Peyer's patch (tissue), 4 donors: ENCODE data around the gene XPNPEP3. TPM values are rescaled to one million over a fixed set of nuclear protein-coding genes. Genes with fewer than 3 reads are reported as not detected.
"Not testable (repeated sequence)": the region's sequence is repeated elsewhere in the genome, so short reads cannot be mapped to it uniquely, and the experiment has no call there.

Experiments used
- DNase-seq, 3 donors: peaks; one replicate each; pipeline ENCODE4 v3.0.0-alpha.2; 2017 to 2019
- H3K27ac ChIP-seq, 4 donors: fragments of 200-600 bp; sonication (generic); one replicate each; pipeline ENCODE4 v1.5.1; 2016 to 2019
- H3K27me3 ChIP-seq, 2 donors: fragments of 200-600 bp; sonication (generic); one replicate each; pipeline ENCODE4 v1.5.1; 2019
- H3K36me3 ChIP-seq, 3 donors: fragments of 200-600 bp; sonication (generic); one replicate each; pipeline ENCODE4 v1.5.1; 2016 to 2019
- H3K4me1 ChIP-seq, 4 donors: fragments of 200-600 bp; sonication (generic); one replicate each; pipeline ENCODE4 v1.5.1; 2016 to 2019
- H3K4me3 ChIP-seq, 4 donors: fragments of 200-600 bp; sonication (generic); 1 replicate in 3 of 4; 2 replicates in 1 of 4; pipeline ENCODE4 v1.5.1; 2016 to 2019; ENCODE audit warnings: mild to moderate bottlenecking in 1 of 4
- H3K9me3 ChIP-seq, 4 donors: fragments of 200-600 bp; sonication (generic); one replicate each; pipeline ENCODE4 v1.5.1; 2016 to 2019; ENCODE audit warnings: mild to moderate bottlenecking in 1 of 4
- POLR2A ChIP-seq, 2 donors: fragments of 450-650 bp; IDR thresholded peaks; one replicate each; pipeline ENCODE4 v1.5.1; 2017; ENCODE audit warnings: antibody characterized with exemption in 2 of 2, mild to moderate bottlenecking in 2 of 2, moderate library complexity in 2 of 2
- total RNA-seq, 4 donors: library from RNA; depleted of rRNA; stranded (reverse); fragments of >200 nt; gene quantifications; one replicate each; pipeline ENCODE4 v1.1.0, GENCODE V29; 2016
- TF ChIP-seq, protein P1 (sequence below), 6 experiments: fragments of 450-650 bp in 4 of 6; fragments of 200-600 bp in 2 of 6; sonication (generic) in 1 of 6; IDR thresholded peaks; one replicate each; pipeline ENCODE4 v1.5.1; 2017 to 2019; ENCODE audit warnings: antibody characterized with exemption in 6 of 6, mild to moderate bottlenecking in 3 of 6, moderate library complexity in 1 of 6

Gene XPNPEP3
- total RNA-seq, 4 donors from 2014 or later: 1.4 to 10.5 (median 6.6) TPM

DNA sequence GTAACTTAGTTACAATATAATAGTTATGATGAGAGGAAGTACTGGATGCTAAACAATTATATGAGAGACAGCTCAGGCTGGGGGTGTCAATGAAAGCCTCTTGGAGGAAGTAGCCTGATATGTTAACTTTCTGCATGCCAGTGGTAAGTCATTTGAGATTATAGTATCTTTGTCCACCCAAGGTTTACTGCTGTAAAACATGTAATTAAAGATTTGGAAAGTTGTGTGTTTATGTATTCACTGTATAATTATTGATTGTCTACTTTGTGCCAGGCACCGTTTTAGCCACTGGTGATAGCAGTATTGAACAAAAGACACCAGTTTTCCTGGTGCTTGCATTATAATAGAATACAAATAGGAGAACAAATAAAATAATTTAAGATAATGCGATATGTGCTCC, 5.6 kb downstream of the XPNPEP3 start:
- H3K9me3 ChIP-seq: no peaks in the 10 kb centered on the region
- TF ChIP-seq, protein P1, sequence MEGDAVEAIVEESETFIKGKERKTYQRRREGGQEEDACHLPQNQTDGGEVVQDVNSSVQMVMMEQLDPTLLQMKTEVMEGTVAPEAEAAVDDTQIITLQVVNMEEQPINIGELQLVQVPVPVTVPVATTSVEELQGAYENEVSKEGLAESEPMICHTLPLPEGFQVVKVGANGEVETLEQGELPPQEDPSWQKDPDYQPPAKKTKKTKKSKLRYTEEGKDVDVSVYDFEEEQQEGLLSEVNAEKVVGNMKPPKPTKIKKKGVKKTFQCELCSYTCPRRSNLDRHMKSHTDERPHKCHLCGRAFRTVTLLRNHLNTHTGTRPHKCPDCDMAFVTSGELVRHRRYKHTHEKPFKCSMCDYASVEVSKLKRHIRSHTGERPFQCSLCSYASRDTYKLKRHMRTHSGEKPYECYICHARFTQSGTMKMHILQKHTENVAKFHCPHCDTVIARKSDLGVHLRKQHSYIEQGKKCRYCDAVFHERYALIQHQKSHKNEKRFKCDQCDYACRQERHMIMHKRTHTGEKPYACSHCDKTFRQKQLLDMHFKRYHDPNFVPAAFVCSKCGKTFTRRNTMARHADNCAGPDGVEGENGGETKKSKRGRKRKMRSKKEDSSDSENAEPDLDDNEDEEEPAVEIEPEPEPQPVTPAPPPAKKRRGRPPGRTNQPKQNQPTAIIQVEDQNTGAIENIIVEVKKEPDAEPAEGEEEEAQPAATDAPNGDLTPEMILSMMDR (IDR thresholded peaks at IDR 0.05): no peak
- TF ChIP-seq POLR2A (IDR thresholded peaks at IDR 0.05): no peak
- H3K36me3 ChIP-seq: peaks cover 0 to 5% (median 0%) of the 10 kb centered on the region in 3 donors
- H3K27me3 ChIP-seq: no peaks in the 10 kb centered on the region
- no peak overlapping the region for H3K4me3 ChIP-seq
- no peak for DNase-seq
- no peak overlapping the region for H3K27ac ChIP-seq
- H3K4me1 ChIP-seq: peaks cover 0 to 12% (median 4%) of the 10 kb centered on the region in 4 donors

DNA sequence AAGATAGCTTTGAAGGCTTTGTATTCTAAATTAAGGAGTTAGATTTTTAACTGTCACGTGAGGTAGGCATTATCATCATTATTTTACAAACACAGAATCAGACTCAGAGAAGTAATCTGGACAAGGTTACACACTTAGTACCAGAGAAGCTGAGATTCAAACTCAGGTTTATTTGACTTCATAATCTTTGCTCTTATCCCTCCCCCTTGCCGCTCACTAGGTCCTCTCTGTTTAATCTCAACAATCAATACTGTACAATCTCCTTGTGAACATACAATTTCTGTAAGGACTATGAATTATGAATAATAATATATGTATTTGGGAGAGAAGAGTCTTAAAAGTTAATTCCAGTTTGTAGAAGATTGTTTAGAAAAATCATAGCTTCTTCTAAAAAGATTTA, 10.2 kb downstream of the XPNPEP3 start:
- no peaks in the 10 kb centered on the region for H3K27me3 ChIP-seq
- peaks cover 0 to 4% (median 0%) of the 10 kb centered on the region in 4 donors for H3K4me1 ChIP-seq
- H3K9me3 ChIP-seq: no peaks in the 10 kb centered on the region
- DNase-seq: no peak
- TF ChIP-seq POLR2A (IDR thresholded peaks at IDR 0.05): no peak
- TF ChIP-seq, protein P1 (IDR thresholded peaks at IDR 0.05): no peak
- H3K36me3 ChIP-seq: peaks cover 0 to 23% (median 0%) of the 10 kb centered on the region in 3 donors
- H3K27ac ChIP-seq: no peak overlapping the region
- H3K4me3 ChIP-seq: no peak overlapping the region

DNA sequence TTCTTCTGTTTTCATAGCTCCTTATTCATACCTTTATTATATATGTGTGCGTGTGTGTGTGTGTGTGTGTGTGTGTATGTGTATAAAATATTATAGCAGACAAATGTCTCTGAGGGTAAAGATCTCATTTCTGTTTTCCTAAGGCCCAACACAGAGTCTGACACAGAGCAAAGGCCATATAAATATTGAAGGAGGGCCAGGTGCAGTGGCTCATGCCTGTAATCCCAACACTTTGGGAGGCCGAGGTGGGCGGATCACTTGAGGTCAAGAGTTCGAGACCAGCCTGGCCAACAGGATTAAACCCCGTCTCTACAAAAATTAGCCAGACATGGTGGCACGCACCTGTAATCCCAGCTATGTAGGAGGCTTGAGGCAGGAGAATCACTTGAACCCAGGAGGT, 11.4 kb downstream of the XPNPEP3 start:
- H3K4me3 ChIP-seq, H3K9me3 ChIP-seq, H3K4me1 ChIP-seq, H3K27ac ChIP-seq, DNase-seq, H3K27me3 ChIP-seq: not testable (repeated sequence)
- peaks cover 0 to 29% (median 0%) of the 10 kb centered on the region in 3 donors for H3K36me3 ChIP-seq

DNA sequence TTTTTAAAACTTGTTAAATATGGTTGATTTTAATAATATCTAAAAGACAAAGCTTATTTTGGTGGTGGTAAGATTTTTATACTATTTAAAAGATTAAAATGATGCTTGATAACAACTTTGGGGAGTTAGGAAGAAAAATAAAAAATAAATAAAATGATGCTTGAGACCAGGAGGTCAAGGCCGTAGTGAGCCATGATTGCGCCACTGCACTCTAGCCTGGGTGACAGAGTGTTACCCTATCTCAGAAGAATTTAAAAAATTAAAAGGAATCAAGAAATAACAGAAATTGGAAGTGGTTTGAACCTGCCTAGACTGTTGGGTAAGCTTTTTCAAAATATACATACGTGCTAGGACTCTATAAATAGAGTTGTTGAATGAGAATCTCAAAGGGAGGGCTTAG, 17.1 kb downstream of the XPNPEP3 start:
- no peak for DNase-seq

DNA sequence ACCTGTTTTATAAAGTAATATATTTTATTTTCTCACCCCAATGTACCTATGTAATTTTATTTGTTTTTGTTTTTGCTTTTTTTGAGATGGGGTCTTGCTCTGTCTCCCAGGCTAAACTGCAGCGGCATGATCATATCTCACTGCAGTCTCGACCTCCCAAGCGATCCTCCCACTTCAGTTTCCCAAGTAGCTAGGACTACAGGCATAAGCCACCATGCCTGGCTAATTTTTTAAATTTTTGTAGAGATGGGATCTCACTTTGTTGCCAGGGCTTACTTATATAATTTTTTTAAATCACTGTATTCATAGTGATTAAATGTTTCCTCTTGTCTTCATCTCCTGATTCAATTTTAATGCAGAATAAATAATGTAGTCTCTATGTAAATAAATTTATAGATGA, 18.2 kb downstream of the XPNPEP3 start:
- no peaks in the 10 kb centered on the region for H3K4me1 ChIP-seq
- no peaks in the 10 kb centered on the region for H3K27me3 ChIP-seq
- peak overlapping the region in 1 of 4 donors; percentile 39 for H3K4me3 ChIP-seq
- no peaks in the 10 kb centered on the region for H3K9me3 ChIP-seq
- DNase-seq: no peak
- TF ChIP-seq, protein P1 (IDR thresholded peaks at IDR 0.05): no peak
- TF ChIP-seq POLR2A (IDR thresholded peaks at IDR 0.05): no peak
- H3K27ac ChIP-seq: no peak overlapping the region
- peaks cover 0 to 22% (median 0%) of the 10 kb centered on the region in 3 donors for H3K36me3 ChIP-seq

More for the DNA sequence above, 17.1 kb downstream of the XPNPEP3 start:
- Histone ChIP-seq H3K27ac (no peak overlapping the region), H3K4me3 (no peak overlapping the region), H3K36me3 (peaks cover 0 to 30% (median 0%) of the 10 kb centered on the region in 3 donors), H3K4me1 (no peaks in the 10 kb centered on the region), H3K27me3 (no peaks in the 10 kb centered on the region), H3K9me3 (no peaks in the 10 kb centered on the region)
- TF ChIP-seq, protein P1 (IDR thresholded peaks at IDR 0.05): no peak
- no peak for TF ChIP-seq POLR2A (IDR thresholded peaks at IDR 0.05)

- Histone ChIP-seq H3K36me3 (peaks cover 0 to 13% (median 0%) of the 10 kb centered on the region in 3 donors), H3K4me1 (no peaks in the 10 kb centered on the region), H3K9me3 (no peaks in the 10 kb centered on the region), H3K27ac (peak overlapping the region in 2 of 4 donors; percentile 29 to 77), H3K4me3 (peak overlapping the region in 3 of 4 donors; percentile 12 to 41 (median 39)), H3K27me3 (no peaks in the 10 kb centered on the region)
- no peak for TF ChIP-seq POLR2A (IDR thresholded peaks at IDR 0.05)
- TF ChIP-seq, protein P1 (IDR thresholded peaks at IDR 0.05): no peak
- DNase-seq: no peak
Measured at GRCh38 chr22:40876907-40877306, 20.0 kb downstream of the XPNPEP3 start.
